Kidney capillary endothelial cell (primary cell): ENCODE measurements around the gene SLC34A2.
"Not testable (repeated sequence)": the region's sequence is repeated elsewhere in the genome, so short reads cannot be mapped to it uniquely, and the experiment has no call there.

ENCODE experiments used
- DNase-seq: peaks from one replicate; pipeline ENCODE4 v3.0.0-alpha.2; 2018; ENCODE audit warnings: low spot score

SLC34A2 gene, protein sequence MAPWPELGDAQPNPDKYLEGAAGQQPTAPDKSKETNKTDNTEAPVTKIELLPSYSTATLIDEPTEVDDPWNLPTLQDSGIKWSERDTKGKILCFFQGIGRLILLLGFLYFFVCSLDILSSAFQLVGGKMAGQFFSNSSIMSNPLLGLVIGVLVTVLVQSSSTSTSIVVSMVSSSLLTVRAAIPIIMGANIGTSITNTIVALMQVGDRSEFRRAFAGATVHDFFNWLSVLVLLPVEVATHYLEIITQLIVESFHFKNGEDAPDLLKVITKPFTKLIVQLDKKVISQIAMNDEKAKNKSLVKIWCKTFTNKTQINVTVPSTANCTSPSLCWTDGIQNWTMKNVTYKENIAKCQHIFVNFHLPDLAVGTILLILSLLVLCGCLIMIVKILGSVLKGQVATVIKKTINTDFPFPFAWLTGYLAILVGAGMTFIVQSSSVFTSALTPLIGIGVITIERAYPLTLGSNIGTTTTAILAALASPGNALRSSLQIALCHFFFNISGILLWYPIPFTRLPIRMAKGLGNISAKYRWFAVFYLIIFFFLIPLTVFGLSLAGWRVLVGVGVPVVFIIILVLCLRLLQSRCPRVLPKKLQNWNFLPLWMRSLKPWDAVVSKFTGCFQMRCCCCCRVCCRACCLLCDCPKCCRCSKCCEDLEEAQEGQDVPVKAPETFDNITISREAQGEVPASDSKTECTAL

DNA sequence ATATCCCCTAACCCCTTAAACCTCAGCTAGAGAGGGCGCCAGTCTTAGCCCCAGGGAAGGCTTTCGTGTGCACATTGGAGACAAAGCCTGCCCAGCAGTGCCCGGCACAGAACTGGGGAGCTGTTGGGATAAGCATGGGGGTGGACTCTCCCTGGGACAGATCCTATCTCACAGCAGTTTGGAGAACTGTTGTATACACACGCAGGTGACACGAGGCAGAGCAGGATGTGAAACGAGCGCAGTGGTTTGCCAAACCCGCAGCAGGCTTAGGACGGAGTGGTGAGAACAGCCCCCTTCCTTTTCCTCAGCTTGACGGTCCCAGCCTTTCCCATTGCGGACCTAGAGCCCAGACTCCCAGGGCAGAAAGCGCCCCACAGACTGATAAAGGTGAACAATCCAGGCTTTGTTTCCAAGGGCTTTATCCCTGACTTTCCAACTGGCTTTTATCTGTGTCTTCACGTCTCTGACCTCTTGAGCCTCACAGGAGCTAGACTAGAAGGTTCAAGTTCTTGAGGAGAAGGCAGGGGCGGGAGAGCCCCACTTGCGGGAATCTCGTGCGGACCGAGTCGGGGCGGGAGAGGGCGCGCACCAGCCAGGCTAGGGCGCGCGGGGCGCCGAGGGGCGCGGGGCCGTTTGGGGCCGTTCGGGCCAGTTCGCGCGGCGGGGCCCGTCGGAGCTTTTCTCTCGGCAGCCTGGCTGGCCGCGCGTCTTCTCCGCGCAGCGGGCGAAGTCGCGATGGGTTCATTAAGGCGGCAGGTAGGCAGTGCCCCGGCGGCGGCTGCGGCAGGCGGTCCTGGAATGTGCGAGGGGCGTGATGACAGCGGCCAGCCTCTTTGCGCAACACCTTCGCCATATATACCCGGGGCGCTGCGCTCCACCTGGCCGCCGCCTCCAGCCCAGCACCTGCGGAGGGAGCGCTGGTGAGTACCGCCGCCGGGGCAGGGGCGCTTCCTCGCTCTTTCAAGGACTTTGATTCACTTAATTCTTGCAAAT, at the start of gene SLC34A2:
Gene SLC34A2, plus strand, starts transcription at position 881 of the 993 bp plus-strand sequence. CDS start 6,650 bp downstream, outside the sequence.
- DNase-seq = no peak

DNA sequence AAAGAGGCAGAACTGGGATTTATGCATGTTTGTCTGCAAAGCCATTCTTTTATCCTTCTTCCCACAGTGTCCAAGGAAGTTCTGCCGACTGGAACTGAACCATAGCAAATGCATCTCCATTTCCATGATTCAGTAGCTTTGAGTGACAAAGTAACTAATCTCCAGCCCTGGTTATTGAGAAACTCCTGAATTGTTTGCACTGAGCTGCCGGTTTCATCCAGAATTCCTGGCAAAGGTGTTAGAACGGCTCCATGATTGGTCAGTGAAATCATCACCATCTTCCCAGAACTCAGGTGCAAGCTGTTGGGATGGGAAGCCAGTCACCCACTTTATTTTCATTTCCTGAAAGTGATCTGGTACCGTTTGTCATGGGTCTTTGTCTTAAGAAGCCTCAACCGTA, 47.0 kb upstream of the SLC34A2 start:
- DNase-seq = no peak

DNA sequence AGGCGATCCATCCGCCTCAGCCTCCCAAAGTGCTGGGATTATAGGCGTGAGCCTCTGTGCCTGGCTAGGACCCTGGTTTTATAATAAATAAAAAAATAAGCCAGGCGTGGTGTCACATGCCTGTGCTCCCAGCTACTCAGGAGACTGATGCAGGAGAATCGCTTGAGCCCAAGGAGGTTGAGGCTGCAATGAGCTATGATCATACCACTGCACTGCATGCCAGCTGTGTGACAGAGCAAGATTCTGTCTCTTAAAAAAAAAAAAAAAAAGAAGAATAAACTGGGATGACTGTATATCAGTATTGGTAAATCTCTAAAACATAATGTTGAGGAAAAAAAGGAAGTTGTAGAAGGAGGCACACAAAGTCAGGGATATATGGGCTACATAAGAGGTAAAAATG, 45.7 kb upstream of the SLC34A2 start:
- no peak for DNase-seq

DNA sequence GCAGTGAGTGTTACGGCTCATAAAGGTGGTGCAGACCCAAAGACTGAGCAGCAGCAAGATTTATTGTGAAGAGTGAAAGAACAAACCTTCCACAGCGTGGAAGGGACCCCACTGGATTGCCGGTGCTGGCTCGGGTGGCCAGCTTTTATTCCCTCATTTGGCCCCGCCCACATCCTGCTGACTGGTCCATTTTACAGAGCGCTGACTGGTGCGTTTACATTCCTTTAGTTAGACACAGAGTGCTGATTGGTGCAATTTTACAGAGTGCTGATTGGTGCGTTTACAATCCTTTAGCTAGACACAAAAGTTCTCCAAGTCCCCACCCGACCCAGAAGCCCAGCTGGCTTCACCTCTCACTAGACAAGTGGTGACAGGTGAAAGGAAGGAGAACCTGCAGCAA, 42.0 kb upstream of the SLC34A2 start:
- not testable (repeated sequence) for DNase-seq

DNA sequence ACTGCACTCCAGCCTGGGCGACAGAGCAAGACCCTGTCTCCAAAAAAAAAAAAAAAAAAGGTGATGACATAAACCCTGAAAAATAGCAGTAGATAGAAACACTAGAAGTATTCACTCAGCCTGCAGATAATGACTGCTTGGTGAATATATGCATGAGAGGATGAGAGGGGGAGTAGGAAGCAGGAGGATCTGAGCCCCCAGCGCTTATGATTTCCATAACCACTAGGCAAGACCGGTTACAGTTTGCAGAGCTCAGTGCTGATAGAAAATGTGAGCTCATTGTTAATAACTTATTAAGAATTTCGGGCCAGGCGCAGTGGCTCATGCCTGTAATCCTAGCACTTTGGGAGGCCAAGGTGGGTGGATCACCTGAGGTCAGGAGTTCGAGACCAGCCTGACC, 40.8 kb upstream of the SLC34A2 start:
- no peak for DNase-seq

DNA sequence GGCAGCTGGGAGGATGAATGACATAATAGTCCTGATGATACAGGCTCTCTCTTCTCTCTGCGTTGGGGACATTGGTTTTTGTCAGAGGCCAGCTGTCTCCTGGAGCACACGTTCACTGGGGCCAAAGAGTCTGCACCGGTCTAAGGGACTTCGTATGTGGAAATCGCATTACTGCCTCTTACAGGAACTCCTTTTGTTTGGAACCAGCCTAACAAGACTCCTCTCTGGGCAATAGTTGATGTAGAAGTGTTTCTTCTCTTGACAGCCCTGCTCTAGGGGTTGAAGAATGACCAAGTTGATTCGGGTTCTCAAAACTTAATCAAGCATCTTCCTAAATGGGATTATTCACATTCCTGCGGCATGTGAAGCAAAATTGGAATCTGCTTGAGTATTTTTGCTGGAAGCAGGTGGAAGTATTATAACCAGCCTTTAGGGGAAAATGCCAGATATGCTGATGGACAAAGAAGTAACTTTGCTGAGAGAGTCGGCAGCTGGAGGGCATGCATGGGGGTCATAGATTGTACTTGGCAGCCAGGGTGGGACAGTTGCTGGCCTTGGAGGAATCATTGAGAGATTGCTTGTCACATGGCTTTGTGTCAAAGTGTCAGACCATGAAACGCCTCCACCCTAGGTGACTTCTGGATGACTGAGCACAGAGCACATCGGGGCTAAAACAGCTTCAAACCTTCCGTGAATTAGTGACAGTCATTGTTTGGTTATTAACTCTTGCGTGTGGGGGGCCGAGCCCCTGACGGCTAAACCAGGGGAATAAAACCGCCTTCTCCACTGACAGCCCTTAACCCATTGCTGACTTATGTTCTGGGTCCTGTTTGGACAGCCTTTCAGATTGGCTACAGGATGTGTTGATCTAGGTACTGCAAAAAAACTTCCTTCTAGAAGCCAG, 34.4 kb upstream of the SLC34A2 start:
- DNase-seq = no peak

DNA sequence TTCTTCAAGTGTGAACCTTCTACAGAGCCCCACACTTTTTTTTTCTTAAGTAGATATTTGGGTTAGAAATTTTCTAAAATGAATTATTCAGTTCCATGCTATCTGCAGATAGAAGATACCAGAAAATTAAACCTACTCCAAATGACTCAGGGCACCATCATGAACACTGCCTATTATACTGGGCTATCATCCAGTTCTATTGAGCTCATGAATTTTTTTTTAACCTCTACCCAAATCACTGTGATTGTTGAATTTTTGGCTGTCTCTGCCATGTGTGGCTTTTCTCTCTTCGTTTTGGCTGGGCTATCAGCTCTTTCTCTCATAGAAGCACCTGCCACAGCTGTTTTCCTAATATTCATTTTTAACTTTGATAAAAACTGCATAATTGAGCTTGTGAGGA, 31.0 kb upstream of the SLC34A2 start:
- no peak for DNase-seq

DNA sequence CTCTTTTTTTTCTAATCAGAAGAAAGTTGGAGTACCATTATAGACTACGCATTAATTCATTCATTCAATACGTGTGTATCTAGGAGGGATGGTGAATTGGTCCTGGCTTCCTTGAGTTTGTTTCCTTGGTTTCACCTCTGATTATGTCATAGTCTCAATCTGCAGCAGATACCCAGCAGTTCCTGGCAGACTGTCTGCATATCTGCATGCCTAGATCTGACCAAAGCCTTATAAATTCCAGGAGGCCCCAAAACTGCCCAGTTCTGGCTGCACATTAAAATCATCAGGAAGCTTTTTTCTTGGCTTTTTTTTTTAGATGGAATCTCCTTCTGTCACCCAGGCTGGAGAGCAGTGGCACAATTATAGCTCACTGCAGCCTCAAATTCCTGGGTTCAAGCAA, 27.2 kb upstream of the SLC34A2 start:
- DNase-seq = no peak

DNA sequence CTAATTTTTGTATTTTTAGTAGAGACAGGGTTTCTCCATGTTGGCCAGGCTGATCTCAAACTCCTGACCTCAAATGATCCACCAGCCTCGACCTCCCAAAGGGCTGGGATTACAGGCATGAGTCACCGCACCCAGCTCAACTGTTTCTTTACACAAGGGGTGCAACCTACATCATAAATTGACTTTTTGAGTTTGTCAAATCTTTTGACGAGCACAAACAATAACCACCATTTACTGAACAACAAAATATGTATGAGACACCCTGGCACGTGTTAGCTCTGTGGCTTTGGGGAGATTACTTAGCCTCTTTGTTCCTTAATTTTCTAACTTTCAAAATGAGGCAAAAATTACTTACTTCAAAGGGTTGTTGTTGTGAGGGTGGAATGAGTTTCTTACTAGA, 23.5 kb upstream of the SLC34A2 start:
- DNase-seq = no peak

DNA sequence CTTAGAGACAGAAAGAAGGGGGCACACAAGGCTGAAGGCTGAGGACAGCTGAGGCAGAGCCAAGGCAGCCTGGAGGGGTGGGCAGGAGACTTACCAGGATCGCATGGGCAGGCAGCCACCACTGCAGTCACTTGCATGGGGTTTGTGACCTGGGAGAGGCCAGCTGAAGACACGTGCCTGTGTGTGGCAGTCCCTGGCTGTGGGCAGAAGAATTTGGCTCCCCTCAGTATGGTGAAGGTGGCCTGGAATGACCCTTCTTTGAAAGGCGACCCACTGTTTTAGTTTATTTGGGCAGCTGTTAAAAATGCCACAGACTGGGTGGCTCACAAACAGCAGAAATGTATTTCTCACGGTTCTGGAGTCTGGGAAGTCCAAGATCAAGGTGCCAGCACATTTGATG, 22.1 kb upstream of the SLC34A2 start:
- no peak for DNase-seq

DNA sequence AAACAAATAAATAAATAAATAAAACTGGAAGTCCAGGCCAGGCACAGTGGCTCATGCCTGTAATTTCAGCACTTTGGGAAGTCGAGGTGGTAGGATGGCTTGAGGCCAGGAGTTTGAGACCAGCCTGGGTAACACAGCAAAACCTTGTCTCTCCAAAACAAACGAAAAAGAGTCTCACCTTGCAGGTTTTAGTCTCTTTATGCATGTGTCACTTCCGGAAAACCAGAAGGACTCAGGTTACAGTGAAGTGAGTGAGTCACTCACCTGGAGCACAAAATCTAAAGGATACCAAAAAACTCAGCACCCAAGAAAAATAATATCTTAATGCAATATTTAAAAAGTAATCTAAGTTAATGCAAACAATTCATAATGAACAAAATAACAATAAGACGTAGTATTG, 20.1 kb upstream of the SLC34A2 start:
- DNase-seq = no peak

DNA sequence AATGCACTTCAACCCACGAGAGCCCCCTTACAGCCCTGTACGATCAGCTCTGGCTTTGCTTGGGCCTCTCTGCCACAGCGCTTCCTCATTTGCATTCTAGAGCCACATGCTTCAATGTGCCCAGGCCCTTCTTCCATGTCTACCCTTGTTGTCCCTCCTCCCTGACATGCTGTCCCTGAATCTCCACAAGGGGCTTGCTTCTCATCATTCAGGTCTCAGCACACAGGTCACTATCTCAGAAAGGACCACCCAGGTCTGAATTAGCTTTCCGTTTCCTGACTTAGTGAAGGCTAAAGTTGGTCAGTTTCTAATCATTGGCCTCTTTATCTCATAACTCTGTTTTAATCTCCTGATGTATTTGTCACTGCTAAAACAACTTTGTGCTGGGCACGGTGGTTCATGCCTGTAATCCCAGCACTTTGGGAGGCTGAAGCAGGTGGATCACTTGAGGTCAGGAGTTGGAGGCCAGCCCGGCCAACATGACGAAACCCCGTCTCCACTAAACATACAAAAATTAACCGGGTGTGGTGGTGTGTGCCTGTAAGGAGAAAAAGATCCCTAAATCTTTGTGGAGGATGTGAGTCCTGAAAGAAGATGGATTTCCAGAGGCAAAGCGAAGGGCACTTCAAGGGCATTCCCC, 17.9 kb upstream of the SLC34A2 start:
- DNase-seq = no peak

DNA sequence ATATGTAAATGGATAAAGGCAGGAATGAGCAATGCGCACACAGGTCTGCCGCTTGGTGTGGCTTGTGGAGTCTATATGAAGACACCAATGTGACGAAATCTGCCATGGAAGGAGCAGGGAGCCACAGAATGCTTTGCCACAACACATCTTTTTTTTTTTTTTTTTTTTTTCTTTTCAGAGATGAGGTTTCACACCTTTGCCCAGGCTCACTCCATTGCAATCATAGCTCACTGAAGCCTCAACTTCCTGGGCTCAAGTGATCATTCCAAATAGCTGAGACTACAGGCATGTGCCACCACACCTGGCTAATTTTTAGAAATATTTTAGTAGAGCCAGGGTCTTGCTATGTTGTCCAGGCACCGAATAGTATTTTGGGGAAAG, 17.4 kb upstream of the SLC34A2 start:
- DNase-seq = no peak

DNA sequence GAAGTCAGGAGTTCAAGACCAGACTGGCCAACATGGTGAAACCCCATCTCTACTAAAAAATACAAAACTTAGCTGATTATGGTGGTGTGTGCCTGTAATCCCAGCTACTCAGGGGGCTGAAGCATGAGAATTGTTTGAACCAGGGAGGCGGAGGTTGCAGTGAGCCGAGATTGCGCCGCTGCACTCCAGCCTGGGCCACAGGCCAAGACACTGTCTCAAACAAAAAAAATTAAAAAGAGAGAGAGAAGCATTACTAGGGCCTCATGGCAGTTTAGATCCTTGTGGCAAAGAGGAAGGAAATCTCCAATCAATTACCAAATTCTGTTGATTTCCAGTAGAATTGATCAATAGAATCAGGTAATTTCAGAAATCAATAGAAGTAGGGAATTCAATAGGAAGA, 16.8 kb upstream of the SLC34A2 start:
- DNase-seq = no peak

DNA sequence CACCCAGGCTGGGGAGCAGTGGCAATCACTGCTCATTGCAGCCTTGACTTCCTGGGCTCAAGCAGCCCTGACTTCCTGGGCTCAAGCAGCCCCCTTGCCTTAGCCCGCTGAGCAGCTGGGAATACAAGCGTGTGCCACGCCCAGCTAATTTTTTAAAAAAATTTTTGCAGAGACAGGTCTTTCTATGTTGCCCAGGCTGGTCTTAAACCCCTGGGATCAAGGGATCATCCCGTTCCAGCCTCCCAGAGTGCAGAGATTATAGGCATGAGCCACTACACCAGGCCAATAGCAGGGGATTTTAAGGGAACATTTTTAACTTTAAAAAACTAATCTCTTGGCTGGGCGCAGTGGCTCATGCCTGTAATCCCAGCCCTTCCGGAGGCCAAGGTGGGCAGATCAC, 5.3 kb upstream of the SLC34A2 start:
- no peak for DNase-seq

DNA sequence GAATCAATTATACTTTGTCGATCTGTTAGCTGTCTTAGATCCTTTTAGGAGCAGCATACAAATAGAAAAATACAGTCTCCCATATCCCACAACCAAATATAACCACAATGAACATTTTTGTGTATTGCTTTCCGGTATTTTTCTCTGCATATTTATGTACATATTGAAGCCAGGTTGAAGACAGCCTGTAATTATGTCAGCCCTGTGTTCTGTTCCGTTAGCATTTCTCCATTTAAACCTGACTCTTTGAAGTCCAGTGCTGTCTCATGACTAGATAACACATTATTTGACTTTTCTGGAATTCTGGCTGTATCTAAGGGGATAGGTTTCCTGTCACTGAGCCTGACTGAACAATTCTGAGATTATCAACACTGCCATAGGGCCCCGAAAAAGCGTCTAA, 4.0 kb upstream of the SLC34A2 start:
- DNase-seq = no peak

DNA sequence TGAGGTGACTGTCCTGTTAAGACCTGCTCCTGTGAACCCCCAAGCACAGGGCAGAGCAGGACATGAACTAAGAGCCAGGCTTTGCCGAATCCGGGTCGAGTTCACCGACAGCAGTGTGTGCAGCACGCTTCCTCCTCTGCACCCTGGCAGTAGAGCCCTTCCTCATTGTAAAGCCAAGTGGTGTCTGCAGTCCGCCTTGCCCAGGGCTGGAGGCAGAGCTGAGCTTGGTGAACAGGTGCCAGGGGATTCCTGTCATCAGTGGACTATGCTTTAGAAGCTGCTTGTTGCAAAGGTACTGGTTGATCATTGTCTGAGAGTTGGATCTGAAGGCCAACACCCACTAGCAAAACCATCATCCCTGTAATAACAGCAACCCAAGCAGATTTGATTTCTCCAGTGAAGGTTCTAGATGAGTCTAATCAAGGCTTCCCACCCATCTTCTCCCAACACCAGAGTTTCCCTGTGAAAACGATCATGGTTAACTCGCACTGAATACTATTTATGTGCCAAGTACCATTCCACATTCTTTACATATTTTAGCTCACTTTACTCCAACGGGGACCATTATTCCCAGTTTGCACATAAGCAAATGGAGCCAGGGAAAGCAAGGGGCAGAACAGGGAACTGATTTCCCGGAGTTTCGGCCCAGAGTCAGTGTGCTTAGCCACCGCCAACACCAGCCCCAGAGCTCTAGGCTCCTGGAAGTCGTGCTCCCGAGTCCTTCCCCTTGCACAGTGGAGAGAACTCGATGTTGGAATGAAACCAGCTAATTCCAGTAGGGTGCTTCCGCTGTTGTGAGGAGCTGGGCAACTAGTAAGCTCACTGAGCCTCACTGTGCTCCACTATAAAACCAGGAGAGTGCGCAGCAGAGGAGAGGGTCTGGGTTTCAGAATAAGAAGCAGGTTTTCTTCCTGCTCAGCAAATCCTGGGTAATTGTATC, 1.4 kb upstream of the SLC34A2 start:
- no peak for DNase-seq

DNA sequence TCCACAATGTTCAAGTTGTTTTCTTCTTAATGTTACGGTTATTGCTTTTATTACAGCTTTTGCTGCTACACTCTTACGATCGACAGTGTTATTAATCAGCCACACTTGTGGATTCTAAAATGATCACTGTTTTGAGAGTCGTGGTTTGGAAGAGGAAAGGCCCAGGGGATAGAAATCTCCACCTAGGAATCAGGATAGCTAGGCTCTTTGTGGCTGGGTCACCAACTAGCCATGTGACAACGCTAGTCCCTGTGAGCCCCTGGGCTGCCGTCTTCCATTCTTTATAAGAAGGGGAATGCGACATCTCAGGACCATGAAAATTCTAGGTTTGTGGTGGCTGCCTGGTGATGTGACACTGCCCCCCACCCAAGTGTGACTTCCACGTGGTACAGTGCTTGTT, 380 bp downstream of the SLC34A2 start:
- DNase-seq = no peak

DNA sequence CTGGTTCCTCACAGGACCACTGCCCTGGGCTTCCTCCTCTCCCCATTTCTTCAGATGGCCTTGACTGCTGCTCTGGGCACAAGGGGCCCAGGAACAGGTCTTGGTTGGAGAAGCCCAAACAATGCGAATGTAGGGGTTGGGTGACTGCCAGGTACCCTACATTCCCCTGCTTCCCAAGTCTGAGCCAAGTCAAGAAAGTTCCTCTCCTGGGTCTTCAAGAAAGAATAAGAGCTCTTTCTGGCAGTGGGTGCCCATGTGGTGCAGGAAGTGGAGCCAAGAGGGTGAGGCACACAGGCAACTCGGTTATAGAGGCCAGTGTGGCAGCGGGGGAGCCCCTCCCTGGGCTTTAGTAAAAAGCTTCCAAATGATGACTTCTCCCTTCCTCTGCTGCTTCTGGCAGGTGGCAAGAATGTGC, 2.7 kb downstream of the SLC34A2 start:
- no peak for DNase-seq

DNA sequence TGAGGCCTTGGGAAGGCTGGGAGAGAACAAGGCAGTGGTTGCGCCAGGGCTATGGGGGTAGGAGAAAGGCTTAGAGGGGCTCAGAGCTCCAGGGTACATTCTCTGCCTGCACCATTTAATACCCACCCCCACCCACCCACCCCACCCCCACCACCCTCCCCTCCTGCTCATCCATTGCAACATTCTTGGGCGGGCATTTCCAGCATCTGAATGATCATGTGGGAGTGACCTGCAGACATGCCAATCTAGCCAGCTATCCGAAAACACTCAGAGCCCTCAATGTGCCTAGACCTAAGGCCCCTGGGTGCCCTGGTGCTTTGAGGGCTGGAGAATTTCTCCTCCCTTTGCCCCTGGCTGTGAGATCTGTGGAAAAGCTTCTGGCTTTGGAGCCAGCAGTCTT, 3.1 kb downstream of the SLC34A2 start:
- DNase-seq = no peak
